Spleen (tissue), 13 donors: Measurements from ENCODE around the gene HTR3D. TPM values are rescaled to one million over a fixed set of nuclear protein-coding genes. Genes with fewer than 3 reads are reported as not detected.

Experiments used
- DNase-seq: peaks from one replicate; pipeline ENCODE4 v3.0.0-alpha.2; 2020
- H3K27ac ChIP-seq, 8 donors: fragments of 200-600 bp; sonication (generic) in 7 of 8; 1 replicate in 4 of 8; 2 replicates in 4 of 8; pipeline versions ENCODE4 v1.5.0 to v1.8.0; 2016 to 2021; ENCODE audit warnings: inconsistent platforms in 4 of 8, mild to moderate bottlenecking in 4 of 8, moderate library complexity in 1 of 8
- H3K27me3 ChIP-seq, 7 donors: fragments of 200-600 bp; sonication (generic) in 6 of 7; replicated peaks in 1 of 7; 1 replicate in 4 of 7; 2 replicates in 3 of 7; pipeline versions ENCODE4 v1.5.0 to v1.8.0; 2016 to 2021; ENCODE audit warnings: inconsistent platforms in 3 of 7, mild to moderate bottlenecking in 1 of 7
- H3K36me3 ChIP-seq, 6 donors: fragments of 200-600 bp; sonication (generic) in 5 of 6; 1 replicate in 4 of 6; 2 replicates in 2 of 6; pipeline versions ENCODE4 v1.5.0 to v1.8.0; 2016 to 2021; ENCODE audit warnings: inconsistent platforms in 2 of 6
- H3K4me1 ChIP-seq, 6 donors: fragments of 200-600 bp; sonication (generic) in 5 of 6; 1 replicate in 3 of 6; 2 replicates in 3 of 6; pipeline versions ENCODE4 v1.5.0 to v1.8.0; 2016 to 2021; ENCODE audit warnings: inconsistent platforms in 3 of 6
- H3K4me3 ChIP-seq, 8 donors: fragments of 200-600 bp; sonication (generic) in 7 of 8; 1 replicate in 4 of 8; 2 replicates in 4 of 8; pipeline versions ENCODE4 v1.5.0 to v1.8.0; 2016 to 2021; ENCODE audit warnings: inconsistent platforms in 4 of 8, mild to moderate bottlenecking in 4 of 8, moderate library complexity in 2 of 8
- H3K9me3 ChIP-seq, 8 donors: fragments of 200-600 bp; sonication (generic) in 7 of 8; 1 replicate in 4 of 8; 2 replicates in 4 of 8; pipeline versions ENCODE4 v1.5.0 to v1.8.0; 2016 to 2021; ENCODE audit warnings: inconsistent platforms in 4 of 8
- POLR2A ChIP-seq, 3 donors: fragments of 450-650 bp; IDR thresholded peaks; one replicate each; pipeline ENCODE4 v1.5.1; 2017; ENCODE audit warnings: antibody characterized with exemption in 3 of 3, mild to moderate bottlenecking in 1 of 3
- POLR2AphosphoS5 ChIP-seq, 3 donors: sonication (generic); formaldehyde crosslinking; IDR thresholded peaks; one replicate each; pipeline ENCODE4 v1.5.1; 2017; ENCODE audit warnings: antibody characterized with exemption in 3 of 3
- WGBS, 5 donors: extraction: QIAGEN DNeasy Blood & Tissue Kit in 3 of 5; methylation state at CpG; one replicate each; pipeline versions ENCODE4 v1.1.5 to v1.1.7; 2013 to 2018; 5-methylcytosine and 5-hydroxymethylcytosine counted together
- intact Hi-C: fragments of 100-400 bp; cut with DNase I; formaldehyde crosslinking; loops from one replicate; pipeline ENCODE4 v1.15.0; 2023; ENCODE audit warnings: low total_unique reads
- long read RNA-seq, 2 donors: transcript quantifications; one replicate each; lab custom pipeline, GENCODE V29; 2026
- polyA plus RNA-seq, 3 donors: library from polyadenylated mRNA; stranded (reverse); fragments of 200-250 nt; gene quantifications; one replicate each; pipeline ENCODE4 v1.2.1, GENCODE V29; 2013
- total RNA-seq, 7 donors: library from RNA; depleted of rRNA in 3 of 7; stranded (reverse); fragments of >200 nt in 3 of 7; fragmentation: NEBNext Ultra II Directional in 4 of 7; extraction: Animal tissue kit (Norgen Biotek cat#: 25700) in 4 of 7; gene quantifications; one replicate each; pipeline versions ENCODE4 v1.1.0 to v1.2.1, GENCODE V29; 2016 to 2021
- TF ChIP-seq, protein P1 (sequence below), 11 experiments: fragments of 200-600 bp in 7 of 11; fragments of 450-650 bp in 4 of 11; sonication (generic) in 4 of 11; IDR thresholded peaks in 8 of 11; conservative IDR thresholded peaks in 3 of 11; 1 replicate in 7 of 11; 2 replicates in 4 of 11; pipeline versions ENCODE4 v1.4.0 to v1.8.0; 2016 to 2021; ENCODE audit warnings: antibody characterized with exemption in 11 of 11, inconsistent platforms in 4 of 11, mild to moderate bottlenecking in 1 of 11
- donor health status: healthy with polysubstance abuse.
- donor health status: DM: no; HTN: no; CAD: no; lungs with moderate emphysema.
- donor health status: DM: no; HTN: no; CAD: no.
- donor health status: Bipolar disorder and iron deficiency.
- donor health status: healthy.
- donor health status: DM: no; HTN: no; CAD: no.
- donor health status: DM: yes; HTN: yes; CAD: no.

The HTR3D gene, protein sequence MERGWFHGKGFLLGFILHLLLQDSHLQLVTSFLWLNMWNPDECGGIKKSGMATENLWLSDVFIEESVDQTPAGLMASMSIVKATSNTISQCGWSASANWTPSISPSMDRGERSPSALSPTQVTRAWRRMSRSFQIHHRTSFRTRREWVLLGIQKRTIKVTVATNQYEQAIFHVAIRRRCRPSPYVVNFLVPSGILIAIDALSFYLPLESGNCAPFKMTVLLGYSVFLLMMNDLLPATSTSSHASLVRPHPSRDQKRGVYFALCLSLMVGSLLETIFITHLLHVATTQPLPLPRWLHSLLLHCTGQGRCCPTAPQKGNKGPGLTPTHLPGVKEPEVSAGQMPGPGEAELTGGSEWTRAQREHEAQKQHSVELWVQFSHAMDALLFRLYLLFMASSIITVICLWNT
- total RNA-seq = not detected
- polyA plus RNA-seq = not detected
- long read RNA-seq, donor 1 = 0 reads
- long read RNA-seq, donor 2 = 0 reads

DNA sequence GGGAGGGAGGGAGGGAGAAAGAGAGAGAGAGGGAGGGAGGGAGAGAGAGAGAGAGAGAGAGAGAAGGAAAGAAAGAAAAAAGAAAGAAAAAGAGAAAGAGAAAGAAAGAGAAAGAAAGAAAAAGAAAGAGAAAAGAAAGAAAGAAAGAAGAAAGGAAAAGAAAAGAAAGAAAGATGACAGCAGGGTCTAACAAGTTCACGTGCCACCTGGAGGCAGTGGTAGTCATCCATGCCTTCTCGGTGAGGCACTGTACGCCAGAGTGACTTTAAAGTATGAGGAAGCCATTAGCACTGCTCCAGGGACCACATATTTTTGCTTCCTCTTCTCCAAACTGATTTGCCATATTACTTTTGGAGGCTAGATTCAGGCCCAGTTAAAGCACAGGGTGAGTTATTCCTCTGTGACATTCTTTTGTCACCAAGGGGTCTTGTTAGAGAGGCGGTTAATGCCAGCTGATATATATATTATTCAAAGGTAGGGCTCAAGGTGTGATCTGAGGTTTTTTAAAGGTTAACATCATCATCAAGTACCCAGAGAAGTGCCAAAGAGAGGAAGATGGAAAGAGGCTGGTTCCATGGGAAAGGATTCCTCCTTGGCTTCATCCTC, at the start of gene HTR3D:
TSS of gene HTR3D (plus strand) at position 556 of the 606 bp plus-strand sequence. CDS start at position 556, 0 bp downstream.
- Histone ChIP-seq H3K4me1 (no peaks in the 10 kb centered on the region), H3K9me3 (no peaks in the 10 kb centered on the region), H3K36me3 (no peaks in the 10 kb centered on the region), H3K27me3 (peaks cover 0 to 4% (median 0%) of the 10 kb centered on the region in 7 donors), H3K4me3 (no peak within 1 kb of the TSS), H3K27ac (no peak within 1 kb of the TSS)
- WGBS, 5 donors = 52 to 62% (median 58%) methylated on average over 4 of the region's 4 CpGs
- no peak for DNase-seq
- TF ChIP-seq, protein P1, sequence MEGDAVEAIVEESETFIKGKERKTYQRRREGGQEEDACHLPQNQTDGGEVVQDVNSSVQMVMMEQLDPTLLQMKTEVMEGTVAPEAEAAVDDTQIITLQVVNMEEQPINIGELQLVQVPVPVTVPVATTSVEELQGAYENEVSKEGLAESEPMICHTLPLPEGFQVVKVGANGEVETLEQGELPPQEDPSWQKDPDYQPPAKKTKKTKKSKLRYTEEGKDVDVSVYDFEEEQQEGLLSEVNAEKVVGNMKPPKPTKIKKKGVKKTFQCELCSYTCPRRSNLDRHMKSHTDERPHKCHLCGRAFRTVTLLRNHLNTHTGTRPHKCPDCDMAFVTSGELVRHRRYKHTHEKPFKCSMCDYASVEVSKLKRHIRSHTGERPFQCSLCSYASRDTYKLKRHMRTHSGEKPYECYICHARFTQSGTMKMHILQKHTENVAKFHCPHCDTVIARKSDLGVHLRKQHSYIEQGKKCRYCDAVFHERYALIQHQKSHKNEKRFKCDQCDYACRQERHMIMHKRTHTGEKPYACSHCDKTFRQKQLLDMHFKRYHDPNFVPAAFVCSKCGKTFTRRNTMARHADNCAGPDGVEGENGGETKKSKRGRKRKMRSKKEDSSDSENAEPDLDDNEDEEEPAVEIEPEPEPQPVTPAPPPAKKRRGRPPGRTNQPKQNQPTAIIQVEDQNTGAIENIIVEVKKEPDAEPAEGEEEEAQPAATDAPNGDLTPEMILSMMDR (IDR thresholded peaks at IDR 0.05 in 8 of 11, conservative IDR thresholded peaks at IDR 0.05 in 3 of 11) = no peak
- TF ChIP-seq POLR2AphosphoS5 (IDR thresholded peaks at IDR 0.05) (no peak), POLR2A (IDR thresholded peaks at IDR 0.05) (no peak)
- intact Hi-C loops = no loop called here

DNA sequence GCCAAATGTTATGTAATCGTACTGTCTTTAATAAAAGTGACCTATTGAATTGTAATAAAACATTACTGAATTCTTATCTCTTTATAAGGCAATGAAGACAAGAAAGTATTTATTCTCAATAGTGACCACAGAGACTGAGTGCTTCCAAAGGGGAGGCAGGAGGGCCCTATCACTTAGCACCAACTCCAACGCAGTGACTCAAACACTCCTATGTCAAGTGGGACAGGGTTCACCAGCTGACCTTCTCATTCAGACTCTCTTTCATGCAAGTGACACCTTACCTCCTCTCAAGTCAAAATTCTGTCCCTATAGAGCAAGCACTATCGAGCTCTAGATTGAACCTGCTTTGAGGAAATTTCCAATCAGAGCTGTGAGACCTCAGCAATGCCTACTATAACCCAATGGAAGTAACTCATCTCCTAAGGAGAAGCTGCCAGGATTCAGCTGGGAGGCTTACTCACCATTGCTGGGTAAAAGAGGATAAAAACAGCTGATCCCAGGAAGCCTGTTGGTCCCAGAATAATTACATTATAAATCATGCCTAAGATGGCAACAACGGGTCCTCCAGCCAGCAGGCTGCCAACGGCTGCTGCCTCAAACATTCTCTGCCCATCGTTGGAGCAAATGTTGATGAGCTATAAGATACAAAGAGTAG, 49.4 kb upstream of the HTR3D start:
- no peak overlapping the region for H3K27ac ChIP-seq
- TF ChIP-seq POLR2AphosphoS5 (IDR thresholded peaks at IDR 0.05) (no peak), POLR2A (IDR thresholded peaks at IDR 0.05) (no peak)
- TF ChIP-seq, protein P1 (IDR thresholded peaks at IDR 0.05 in 8 of 11, conservative IDR thresholded peaks at IDR 0.05 in 3 of 11) = no peak
- no peaks in the 10 kb centered on the region for H3K27me3 ChIP-seq
- H3K9me3 ChIP-seq = no peaks in the 10 kb centered on the region
- no peak for DNase-seq
- intact Hi-C loops = no loop called here
- H3K4me1 ChIP-seq = no peaks in the 10 kb centered on the region
- H3K36me3 ChIP-seq = peaks cover 2 to 100% (median 49%) of the 10 kb centered on the region in 6 donors
- 89 to 95% (median 94%) methylated on average over 6 of the region's 6 CpGs for WGBS, 5 donors
- H3K4me3 ChIP-seq = no peak overlapping the region

DNA sequence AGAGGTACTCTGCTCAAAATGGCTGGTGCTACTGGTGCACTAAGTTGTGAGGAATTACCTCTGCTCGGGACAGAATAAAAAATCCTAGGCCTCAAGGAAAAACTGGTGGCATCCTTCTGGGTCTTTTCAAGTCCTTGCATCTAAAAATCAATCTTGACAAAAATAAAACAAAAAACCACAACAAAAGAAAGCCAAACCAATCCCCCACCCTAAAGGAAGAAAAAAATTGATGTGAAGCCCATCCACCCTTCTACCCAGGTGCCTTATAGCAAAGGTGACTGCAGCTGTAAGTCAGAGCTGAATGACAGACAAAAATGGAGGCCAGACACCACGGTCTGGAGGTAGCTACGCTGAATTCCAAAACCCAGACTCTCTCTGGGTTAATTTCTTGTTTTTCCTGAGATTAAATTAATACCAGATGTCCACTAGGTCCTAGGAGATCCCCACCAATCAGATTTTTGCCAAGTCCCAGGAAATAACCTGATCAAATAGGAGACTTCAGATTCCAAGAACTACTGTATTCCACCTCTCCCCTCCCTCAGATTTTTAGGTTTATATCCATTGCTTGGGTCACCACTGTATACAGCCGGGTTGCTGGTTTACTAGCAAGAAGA, 47.3 kb upstream of the HTR3D start:
- no peak for TF ChIP-seq POLR2A (IDR thresholded peaks at IDR 0.05)
- TF ChIP-seq, protein P1 (IDR thresholded peaks at IDR 0.05 in 8 of 11, conservative IDR thresholded peaks at IDR 0.05 in 3 of 11) = no peak
- no peak for TF ChIP-seq POLR2AphosphoS5 (IDR thresholded peaks at IDR 0.05)
- no peak overlapping the region for H3K27ac ChIP-seq
- H3K9me3 ChIP-seq = no peaks in the 10 kb centered on the region
- DNase-seq = no peak
- H3K4me3 ChIP-seq = no peak overlapping the region
- 92 to 95% (median 93%) methylated on average over 4 of the region's 4 CpGs for WGBS, 5 donors
- H3K36me3 ChIP-seq = peaks cover 2 to 100% (median 64%) of the 10 kb centered on the region in 6 donors
- H3K4me1 ChIP-seq = no peaks in the 10 kb centered on the region
- intact Hi-C loops = no loop called here
- H3K27me3 ChIP-seq = no peaks in the 10 kb centered on the region
